ENCODE results near the gene L3MBTL2.

The L3MBTL2 gene

GRCh38 chr22:41242396-41243117 lies 37.4 kb downstream of the L3MBTL2 start:
- H3K4me1 ChIP-seq (ENCODE audit: control insufficient read depth, insufficient read depth, low read length), result peaks cover 13% of the 10 kb centered on the region
- H3K4me3 ChIP-seq (ENCODE audit: low read depth, low read length), result no peak overlapping the region
- no peaks in the 10 kb centered on the region; the same call in 1 of the 2 replicates for H3K27me3 ChIP-seq (ENCODE audit: control insufficient read depth, insufficient read depth, low read length)
- no peak overlapping the region for H3K27ac ChIP-seq (ENCODE audit: low read depth, low read length)
- no peaks in the 10 kb centered on the region for H3K9me3 ChIP-seq (ENCODE audit: control insufficient read depth, insufficient read depth, low read depth, low read length)
- peaks cover 26% of the 10 kb centered on the region for H3K36me3 ChIP-seq (ENCODE audit: control insufficient read depth, insufficient read depth, low read length)
- H3K9ac ChIP-seq (ENCODE audit: low read length), result no peak overlapping the region

DNA sequence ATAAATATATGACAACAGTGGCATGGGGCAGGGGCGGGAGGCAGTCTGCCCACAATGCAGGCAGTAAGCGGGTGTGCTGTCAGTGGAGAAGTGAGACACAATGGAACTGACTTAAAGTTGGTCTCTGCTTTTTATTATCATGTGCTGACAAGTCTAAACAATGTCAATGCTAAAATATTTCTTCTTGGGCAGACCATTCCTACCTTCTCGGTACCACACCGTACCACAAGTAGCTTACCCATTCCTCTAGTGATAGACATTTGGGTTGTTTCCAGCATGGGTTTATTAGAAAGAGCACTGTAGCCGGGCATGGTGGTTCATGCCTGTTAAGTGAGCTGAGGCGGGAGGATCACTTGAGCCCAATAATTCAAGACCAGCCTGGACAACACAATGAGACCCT lies 38.2 kb downstream of the L3MBTL2 start:
- peaks cover 34% of the 10 kb centered on the region for H3K36me3 ChIP-seq (ENCODE audit: control insufficient read depth, insufficient read depth, low read length)

DNA sequence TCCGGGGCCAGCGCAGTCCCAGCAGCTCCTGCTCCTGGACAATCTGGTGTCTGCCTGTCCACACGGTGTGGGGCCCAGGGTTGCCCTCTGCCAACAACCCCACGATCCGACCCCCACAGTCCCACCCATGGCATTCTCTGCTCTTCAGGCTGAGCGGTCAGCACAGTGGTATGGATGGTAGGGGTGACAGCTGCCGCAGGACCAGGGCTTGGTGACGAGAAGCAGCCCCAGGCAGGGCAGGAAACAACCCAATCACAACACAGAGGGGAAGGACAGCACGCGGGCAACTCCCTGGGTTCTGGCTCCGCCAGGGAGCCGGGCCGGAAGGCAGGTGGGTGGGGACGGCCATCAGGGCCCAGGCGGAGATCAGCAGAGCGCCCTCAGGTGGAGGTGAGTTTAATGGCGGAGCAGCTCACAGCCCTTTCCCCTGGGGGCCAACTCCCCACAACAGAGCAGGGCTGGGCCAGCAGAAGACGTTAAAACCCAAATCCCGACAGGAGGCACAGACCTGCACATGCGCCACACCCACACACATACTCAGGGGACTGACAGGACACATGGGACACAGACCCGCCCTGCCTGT lies 40.9 kb downstream of the L3MBTL2 start:
- H3K36me3 ChIP-seq (ENCODE audit: control insufficient read depth, insufficient read depth, low read length), result peaks cover 61% of the 10 kb centered on the region
- H3K9me3 ChIP-seq (ENCODE audit: control insufficient read depth, insufficient read depth, low read depth, low read length), result no peaks in the 10 kb centered on the region
- H3K27me3 ChIP-seq (ENCODE audit: control insufficient read depth, insufficient read depth, low read length), result no peaks in the 10 kb centered on the region
- no peak overlapping the region for H3K4me3 ChIP-seq (ENCODE audit: low read depth, low read length)
- H3K27ac ChIP-seq (ENCODE audit: low read depth, low read length), result no peak overlapping the region
- H3K4me1 ChIP-seq (ENCODE audit: control insufficient read depth, insufficient read depth, low read length), result no peaks in the 10 kb centered on the region
- no peak overlapping the region for H3K9ac ChIP-seq (ENCODE audit: low read length)

More for the DNA sequence above, 38.2 kb downstream of the L3MBTL2 start:
- Histone ChIP-seq H3K27me3 (ENCODE audit: control insufficient read depth, insufficient read depth, low read length) (no peaks in the 10 kb centered on the region), H3K9me3 (ENCODE audit: control insufficient read depth, insufficient read depth, low read depth, low read length) (no peaks in the 10 kb centered on the region), H3K4me1 (ENCODE audit: control insufficient read depth, insufficient read depth, low read length) (peaks cover 10% of the 10 kb centered on the region), H3K4me3 (ENCODE audit: low read depth, low read length) (no peak overlapping the region), H3K9ac (ENCODE audit: low read length) (no peak overlapping the region), H3K27ac (ENCODE audit: low read depth, low read length) (no peak overlapping the region)

GRCh38 chr22:41247703-41248102 lies 42.6 kb downstream of the L3MBTL2 start:
- Histone ChIP-seq H3K36me3 (ENCODE audit: control insufficient read depth, insufficient read depth, low read length) (peaks cover 76% of the 10 kb centered on the region), H3K9me3 (ENCODE audit: control insufficient read depth, insufficient read depth, low read depth, low read length) (no peaks in the 10 kb centered on the region), H3K27ac (ENCODE audit: low read depth, low read length) (no peak overlapping the region)

DNA sequence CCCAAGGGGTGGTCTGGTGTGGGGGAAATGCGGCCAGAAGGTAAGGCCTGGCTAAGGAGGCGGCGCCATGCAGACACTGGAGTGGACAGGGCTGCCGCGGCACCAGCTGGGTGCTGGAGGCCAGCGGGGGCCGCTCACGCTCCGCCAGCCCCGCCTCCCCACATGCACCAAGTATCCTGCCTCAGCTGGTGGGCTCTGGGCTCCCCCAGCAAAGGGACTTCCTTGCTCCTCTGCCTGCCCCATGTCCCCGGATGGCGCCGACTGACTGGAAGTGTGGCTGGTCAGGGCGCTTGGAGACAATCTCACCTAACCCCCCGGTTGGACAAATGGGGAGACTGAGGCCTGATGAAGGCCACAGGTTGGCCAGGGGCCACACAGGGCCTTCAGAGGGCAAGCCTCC lies 43.2 kb downstream of the L3MBTL2 start:
- H3K4me3 ChIP-seq (ENCODE audit: low read depth, low read length), result no peak overlapping the region
- H3K9ac ChIP-seq (ENCODE audit: low read length), result no peak overlapping the region
- H3K36me3 ChIP-seq (ENCODE audit: control insufficient read depth, insufficient read depth, low read length), result peaks cover 82% of the 10 kb centered on the region
- H3K4me1 ChIP-seq (ENCODE audit: control insufficient read depth, insufficient read depth, low read length), result no peaks in the 10 kb centered on the region
- no peak overlapping the region for H3K27ac ChIP-seq (ENCODE audit: low read depth, low read length)
- H3K9me3 ChIP-seq (ENCODE audit: control insufficient read depth, insufficient read depth, low read depth, low read length), result no peaks in the 10 kb centered on the region
- no peaks in the 10 kb centered on the region for H3K27me3 ChIP-seq (ENCODE audit: control insufficient read depth, insufficient read depth, low read length)

More at GRCh38 chr22:41247703-41248102, 42.6 kb downstream of the L3MBTL2 start:
- H3K4me3 ChIP-seq (ENCODE audit: low read depth, low read length), result no peak overlapping the region
- H3K27me3 ChIP-seq (ENCODE audit: control insufficient read depth, insufficient read depth, low read length), result no peaks in the 10 kb centered on the region
- H3K9ac ChIP-seq (ENCODE audit: low read length), result no peak overlapping the region
- H3K4me1 ChIP-seq (ENCODE audit: control insufficient read depth, insufficient read depth, low read length), result no peaks in the 10 kb centered on the region

DNA sequence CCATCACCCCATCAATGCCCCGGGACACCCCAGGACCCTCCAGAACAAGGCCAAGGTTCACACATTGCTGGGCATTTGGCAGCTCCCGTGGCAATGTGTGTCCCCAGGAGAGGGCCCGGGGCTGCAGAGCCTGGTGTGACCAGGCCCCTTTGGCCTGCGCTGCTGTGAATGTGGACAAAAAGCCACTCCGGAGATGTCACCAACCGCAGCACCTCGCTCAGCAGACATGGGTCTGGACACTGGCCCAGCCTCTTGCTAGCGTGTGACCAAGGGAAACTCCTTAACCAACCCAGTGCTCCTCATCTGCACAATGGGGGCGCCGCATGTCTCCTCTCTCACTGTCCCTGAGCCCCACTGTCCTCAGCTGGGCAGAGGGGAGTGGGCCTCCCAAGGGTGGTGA lies 43.6 kb downstream of the L3MBTL2 start:
- no peaks in the 10 kb centered on the region for H3K27me3 ChIP-seq (ENCODE audit: control insufficient read depth, insufficient read depth, low read length)
- peaks cover 86% of the 10 kb centered on the region for H3K36me3 ChIP-seq (ENCODE audit: control insufficient read depth, insufficient read depth, low read length)

DNA sequence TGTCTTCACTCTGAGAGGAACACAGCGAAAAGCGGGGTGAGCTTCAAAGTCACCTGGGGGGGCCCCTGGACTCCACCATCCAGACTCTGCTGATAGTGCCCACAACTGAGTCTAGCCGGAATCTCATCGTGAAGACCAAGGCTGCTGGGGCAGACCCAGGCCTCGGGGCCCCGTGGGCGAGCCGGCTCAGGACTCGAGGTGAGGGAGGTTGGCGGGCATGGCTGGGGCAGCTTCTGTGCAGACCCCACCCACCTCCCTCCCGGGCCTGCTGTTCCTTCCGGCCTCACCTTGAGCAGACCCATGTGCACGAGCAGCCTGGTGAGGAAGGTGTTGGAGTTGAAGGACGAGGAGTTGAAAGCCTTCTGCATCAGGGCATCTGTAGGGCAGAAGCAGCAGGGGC lies 44.3 kb downstream of the L3MBTL2 start:
- H3K27ac ChIP-seq (ENCODE audit: low read depth, low read length), result no peak overlapping the region
- no peaks in the 10 kb centered on the region for H3K4me1 ChIP-seq (ENCODE audit: control insufficient read depth, insufficient read depth, low read length)
- no peaks in the 10 kb centered on the region for H3K27me3 ChIP-seq (ENCODE audit: control insufficient read depth, insufficient read depth, low read length)
- no peaks in the 10 kb centered on the region for H3K9me3 ChIP-seq (ENCODE audit: control insufficient read depth, insufficient read depth, low read depth, low read length)
- H3K9ac ChIP-seq (ENCODE audit: low read length), result no peak overlapping the region
- H3K36me3 ChIP-seq (ENCODE audit: control insufficient read depth, insufficient read depth, low read length), result peaks cover 93% of the 10 kb centered on the region
- H3K4me3 ChIP-seq (ENCODE audit: low read depth, low read length), result no peak overlapping the region

More for the DNA sequence above, 43.6 kb downstream of the L3MBTL2 start:
- Histone ChIP-seq H3K9ac (ENCODE audit: low read length) (no peak overlapping the region), H3K4me3 (ENCODE audit: low read depth, low read length) (no peak overlapping the region), H3K4me1 (ENCODE audit: control insufficient read depth, insufficient read depth, low read length) (no peaks in the 10 kb centered on the region), H3K27ac (ENCODE audit: low read depth, low read length) (no peak overlapping the region), H3K9me3 (ENCODE audit: control insufficient read depth, insufficient read depth, low read depth, low read length) (no peaks in the 10 kb centered on the region)

DNA sequence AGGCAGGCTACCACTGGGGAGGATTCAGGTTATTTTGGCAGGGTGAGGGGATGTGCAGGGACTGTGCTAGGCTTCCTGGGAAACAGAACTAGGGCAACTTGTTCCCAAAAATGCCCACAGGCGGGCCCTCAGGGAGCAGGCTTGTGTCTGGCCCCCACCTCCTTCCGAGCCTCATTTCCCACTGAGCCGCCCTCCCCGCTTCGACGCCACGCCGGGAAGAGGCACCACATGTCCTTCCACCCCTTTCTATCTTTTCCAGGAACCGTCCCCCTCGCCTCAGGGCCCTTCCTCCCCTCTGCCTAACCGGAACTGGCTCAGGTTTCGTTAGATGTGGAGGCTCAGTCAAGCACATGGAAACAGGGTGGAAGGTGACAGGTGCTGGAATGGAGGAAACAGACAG lies 45.0 kb downstream of the L3MBTL2 start:
- Histone ChIP-seq H3K36me3 (ENCODE audit: control insufficient read depth, insufficient read depth, low read length) (peaks cover 93% of the 10 kb centered on the region), H3K4me3 (ENCODE audit: low read depth, low read length) (no peak overlapping the region), H3K27ac (ENCODE audit: low read depth, low read length) (no peak overlapping the region), H3K27me3 (ENCODE audit: control insufficient read depth, insufficient read depth, low read length) (no peaks in the 10 kb centered on the region), H3K9ac (ENCODE audit: low read length) (no peak overlapping the region), H3K4me1 (ENCODE audit: control insufficient read depth, insufficient read depth, low read length) (no peaks in the 10 kb centered on the region), H3K9me3 (ENCODE audit: control insufficient read depth, insufficient read depth, low read depth, low read length) (no peaks in the 10 kb centered on the region)

- no peaks in the 10 kb centered on the region for H3K27me3 ChIP-seq (ENCODE audit: control insufficient read depth, insufficient read depth, low read length)
- H3K27ac ChIP-seq (ENCODE audit: low read depth, low read length), result no peak overlapping the region
- peaks cover 5% of the 10 kb centered on the region; the same call in 1 of the 2 replicates for H3K4me1 ChIP-seq (ENCODE audit: control insufficient read depth, insufficient read depth, low read length)
- no peak overlapping the region for H3K9ac ChIP-seq (ENCODE audit: low read length)
- peaks cover 96% of the 10 kb centered on the region for H3K36me3 ChIP-seq (ENCODE audit: control insufficient read depth, insufficient read depth, low read length)
- no peaks in the 10 kb centered on the region for H3K9me3 ChIP-seq (ENCODE audit: control insufficient read depth, insufficient read depth, low read depth, low read length)
- no peak overlapping the region for H3K4me3 ChIP-seq (ENCODE audit: low read depth, low read length)
Observed at GRCh38 chr22:41252365-41252764, 47.3 kb downstream of the L3MBTL2 start.

DNA sequence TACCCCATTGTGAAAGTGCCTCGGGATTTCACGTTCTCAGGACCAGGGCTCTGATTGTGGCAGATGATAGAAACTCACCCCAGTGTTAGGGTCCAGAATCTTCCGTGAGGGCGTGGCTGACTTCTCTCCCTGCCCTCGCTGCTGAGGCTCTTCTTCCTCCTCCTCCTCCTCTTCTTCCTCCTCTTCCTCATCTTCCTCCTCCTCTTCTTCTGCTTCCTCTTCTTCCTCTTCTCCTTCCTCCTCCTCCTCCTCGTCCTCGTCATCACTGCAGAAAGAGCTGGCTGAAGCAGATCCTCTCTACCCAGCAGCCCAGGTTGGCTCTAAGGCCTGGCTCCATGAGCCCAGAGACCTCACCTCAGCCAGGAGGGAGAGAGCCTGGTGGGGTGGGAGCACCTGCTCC lies 49.1 kb downstream of the L3MBTL2 start:
- Histone ChIP-seq H3K27ac (ENCODE audit: low read depth, low read length) (no peak overlapping the region), H3K9ac (ENCODE audit: low read length) (no peak overlapping the region), H3K9me3 (ENCODE audit: control insufficient read depth, insufficient read depth, low read depth, low read length) (no peaks in the 10 kb centered on the region), H3K27me3 (ENCODE audit: control insufficient read depth, insufficient read depth, low read length) (no peaks in the 10 kb centered on the region), H3K4me1 (ENCODE audit: control insufficient read depth, insufficient read depth, low read length) (peaks cover 8% of the 10 kb centered on the region; the same call in 1 of the 2 replicates), H3K4me3 (ENCODE audit: low read depth, low read length) (no peak overlapping the region), H3K36me3 (ENCODE audit: control insufficient read depth, insufficient read depth, low read length) (peaks cover 96% of the 10 kb centered on the region)

Measured in HUES6 (cell line).